Measurements from ENCODE around the gene ACSM6.
"Not testable (repeated sequence)": the region's sequence is repeated elsewhere in the genome, so short reads cannot be mapped to it uniquely, and the experiment has no call there.

The ACSM6 gene

GRCh38 chr10:95217476-95217875 is 23.4 kb downstream of the ACSM6 start:
- no peak for DNase-seq

- no peak for DNase-seq
These were observed 26.5 kb downstream of the ACSM6 start for GRCh38 chr10:95220539-95220938.

GRCh38 chr10:95221124-95221523 is 27.1 kb downstream of the ACSM6 start:
- DNase-seq, result no peak

GRCh38 chr10:95225136-95225535 is 31.1 kb downstream of the ACSM6 start:
- no peak for DNase-seq

- DNase-seq, result not testable (repeated sequence)
These were observed 35.1 kb downstream of the ACSM6 start for GRCh38 chr10:95228934-95229723.

- DNase-seq, result no peak
These were observed 35.9 kb downstream of the ACSM6 start for GRCh38 chr10:95229724-95230627.

- DNase-seq, result not testable (repeated sequence)
These were observed 36.9 kb downstream of the ACSM6 start for GRCh38 chr10:95230677-95231586.

- no peak for DNase-seq
These were observed 39.5 kb downstream of the ACSM6 start for GRCh38 chr10:95233377-95234034.

- DNase-seq, result no peak
These were observed 40.9 kb downstream of the ACSM6 start for GRCh38 chr10:95234951-95235350.

GRCh38 chr10:95235676-95236067 is 41.6 kb downstream of the ACSM6 start:
- DNase-seq, result no peak

GRCh38 chr10:95236068-95236903 is 42.2 kb downstream of the ACSM6 start:
- no peak for DNase-seq

GRCh38 chr10:95237376-95238170 is 43.5 kb downstream of the ACSM6 start:
- DNase-seq, result no peak

- not testable (repeated sequence) for DNase-seq
These were observed 46.1 kb downstream of the ACSM6 start for GRCh38 chr10:95240096-95240495.

- DNase-seq, result no peak
These were observed 46.8 kb downstream of the ACSM6 start for GRCh38 chr10:95240811-95241210.

GRCh38 chr10:95241533-95241932 is 47.5 kb downstream of the ACSM6 start:
- no peak for DNase-seq

GRCh38 chr10:95242581-95243317 is 48.7 kb downstream of the ACSM6 start:
- no peak for DNase-seq

- DNase-seq, result no peak
These were observed 49.2 kb downstream of the ACSM6 start for GRCh38 chr10:95243318-95243617.

GRCh38 chr10:95244152-95244551 is 50.1 kb downstream of the ACSM6 start:
- no peak for DNase-seq

- no peak for DNase-seq
These were observed 51.5 kb downstream of the ACSM6 start for GRCh38 chr10:95245425-95246055.

Measured in NCI-H187 (cell line).